Vagina (tissue), 2 donors: ENCODE measurements around the gene NAV2.

ENCODE experiments used
- POLR2A ChIP-seq, 2 donors: fragments of 450-650 bp; IDR thresholded peaks; one replicate each; pipeline ENCODE4 v1.6.1; 2017; ENCODE audit warnings: antibody characterized with exemption in 2 of 2, mild to moderate bottlenecking in 2 of 2, moderate library complexity in 2 of 2
- POLR2AphosphoS5 ChIP-seq, 2 donors: sonication (generic); formaldehyde crosslinking; IDR thresholded peaks; one replicate each; pipeline ENCODE4 v1.9.0; 2017; ENCODE audit warnings: antibody characterized with exemption in 2 of 2, mild to moderate bottlenecking in 2 of 2, low read depth in 1 of 2; ENCODE audit not compliant: insufficient read depth in 1 of 2
- TF ChIP-seq, protein P1 (sequence below), 3 experiments: fragments of 450-650 bp in 2 of 3; fragments of 200-600 bp in 1 of 3; sonication (generic) in 1 of 3; IDR thresholded peaks; one replicate each; pipeline ENCODE4 v1.5.1; 2017 to 2019; ENCODE audit warnings: antibody characterized with exemption in 3 of 3, mild to moderate bottlenecking in 2 of 3, moderate library complexity in 2 of 3

DNA sequence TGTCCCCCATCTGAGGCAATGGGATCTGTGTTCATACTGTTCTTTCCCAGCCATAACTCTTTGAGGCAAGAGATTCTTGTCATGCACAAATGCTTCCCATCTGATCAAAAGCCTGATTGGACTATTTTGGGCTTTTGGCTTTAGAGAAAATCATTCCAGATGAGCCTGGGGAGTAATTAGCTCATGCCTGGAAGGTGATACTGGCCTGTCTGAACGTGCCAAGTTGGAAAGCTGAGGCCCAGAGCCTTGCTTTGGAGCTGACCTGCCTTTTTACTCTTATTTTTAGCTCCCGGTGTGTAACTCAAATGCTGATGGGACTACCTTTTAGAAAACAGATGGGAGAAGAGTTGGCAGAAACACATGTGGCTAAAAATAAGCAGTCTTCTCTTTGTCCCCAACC lies 342.7 kb downstream of the NAV2 start:
- TF ChIP-seq POLR2A (IDR thresholded peaks at IDR 0.05) = no peak
- TF ChIP-seq, protein P1, sequence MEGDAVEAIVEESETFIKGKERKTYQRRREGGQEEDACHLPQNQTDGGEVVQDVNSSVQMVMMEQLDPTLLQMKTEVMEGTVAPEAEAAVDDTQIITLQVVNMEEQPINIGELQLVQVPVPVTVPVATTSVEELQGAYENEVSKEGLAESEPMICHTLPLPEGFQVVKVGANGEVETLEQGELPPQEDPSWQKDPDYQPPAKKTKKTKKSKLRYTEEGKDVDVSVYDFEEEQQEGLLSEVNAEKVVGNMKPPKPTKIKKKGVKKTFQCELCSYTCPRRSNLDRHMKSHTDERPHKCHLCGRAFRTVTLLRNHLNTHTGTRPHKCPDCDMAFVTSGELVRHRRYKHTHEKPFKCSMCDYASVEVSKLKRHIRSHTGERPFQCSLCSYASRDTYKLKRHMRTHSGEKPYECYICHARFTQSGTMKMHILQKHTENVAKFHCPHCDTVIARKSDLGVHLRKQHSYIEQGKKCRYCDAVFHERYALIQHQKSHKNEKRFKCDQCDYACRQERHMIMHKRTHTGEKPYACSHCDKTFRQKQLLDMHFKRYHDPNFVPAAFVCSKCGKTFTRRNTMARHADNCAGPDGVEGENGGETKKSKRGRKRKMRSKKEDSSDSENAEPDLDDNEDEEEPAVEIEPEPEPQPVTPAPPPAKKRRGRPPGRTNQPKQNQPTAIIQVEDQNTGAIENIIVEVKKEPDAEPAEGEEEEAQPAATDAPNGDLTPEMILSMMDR (IDR thresholded peaks at IDR 0.05) = no peak
- no peak for TF ChIP-seq POLR2AphosphoS5 (IDR thresholded peaks at IDR 0.05; ENCODE audit: insufficient read depth in 1 of 2, low read depth in 1 of 2)
